Endodermal cell (in vitro differentiated cells): ENCODE results near the gene SGSM2. TPM values are rescaled to one million over a fixed set of nuclear protein-coding genes. Genes with fewer than 3 reads are reported as not detected.

ENCODE experiments used
- DNase-seq: peaks from one replicate; pipeline ENCODE4 v3.0.0-alpha.2; 2017
- H3K27ac ChIP-seq: 2 replicates; pipeline ENCODE4 v1.5.1; 2013; ENCODE audit warnings: mild to moderate bottlenecking, low read depth, low read length, moderate library complexity
- H3K27me3 ChIP-seq: 2 replicates; pipeline ENCODE4 v1.6.1; 2013; ENCODE audit warnings: mild to moderate bottlenecking, low read length, moderate library complexity; ENCODE audit not compliant: insufficient read depth, control insufficient read depth, poor library complexity, severe bottlenecking
- H3K36me3 ChIP-seq: 2 replicates; pipeline ENCODE4 v1.7.0; 2013; ENCODE audit warnings: mild to moderate bottlenecking, low read length, moderate library complexity; ENCODE audit not compliant: control insufficient read depth, insufficient read depth
- H3K4me1 ChIP-seq: one replicate; pipeline ENCODE4 v1.7.0; 2013; ENCODE audit warnings: low read length; ENCODE audit not compliant: control insufficient read depth, insufficient read depth
- H3K4me3 ChIP-seq: 2 replicates; pipeline ENCODE4 v1.5.1; 2013; ENCODE audit warnings: mild to moderate bottlenecking, low read length, moderate library complexity
- H3K9ac ChIP-seq: 2 replicates; pipeline ENCODE4 v1.6.1; 2013; ENCODE audit warnings: mild to moderate bottlenecking, low read length, moderate library complexity; ENCODE audit not compliant: poor library complexity, severe bottlenecking; ENCODE audit errors: extremely low read depth
- H3K9me3 ChIP-seq: 2 replicates; pipeline ENCODE4 v1.6.1; 2013; ENCODE audit warnings: mild to moderate bottlenecking, low read length, moderate library complexity; ENCODE audit not compliant: control insufficient read depth
- H3K27ac Mint-ChIP-seq: 2 replicates; pipeline ENCODE4 v1.8.0; 2020; ENCODE audit warnings: mixed read lengths
- H3K27me3 Mint-ChIP-seq: 2 replicates; pipeline ENCODE4 v1.8.0; 2021; ENCODE audit warnings: mild to moderate bottlenecking, mixed read lengths; ENCODE audit not compliant: insufficient read depth
- H3K36me3 Mint-ChIP-seq: 2 replicates; pipeline ENCODE4 v1.8.0; 2020; ENCODE audit warnings: low read depth, mixed read lengths
- H3K4me1 Mint-ChIP-seq: 2 replicates; pipeline ENCODE4 v1.8.0; 2020; ENCODE audit warnings: mixed read lengths
- H3K4me3 Mint-ChIP-seq: 2 replicates; pipeline ENCODE4 v1.8.0; 2020; ENCODE audit warnings: mild to moderate bottlenecking, moderate library complexity, mixed read lengths
- H3K9me3 Mint-ChIP-seq: 2 replicates; pipeline ENCODE4 v1.8.0; 2020; ENCODE audit warnings: mild to moderate bottlenecking, mixed read lengths
- WGBS, 2 experiments: methylation state at CpG; one replicate each; pipeline versions ENCODE4 v1.1.5 to v1.1.7; 2013; ENCODE audit warnings: missing lambda C conversion rate in 2 of 2, mixed read lengths in 1 of 2; ENCODE audit not compliant: insufficient coverage in 1 of 2, insufficient read length in 1 of 2; 5-methylcytosine and 5-hydroxymethylcytosine counted together
- total RNA-seq, 2 donors: library from RNA; stranded (reverse); fragmentation: NEBNext Ultra II Directional in 1 of 2; extraction: Animal tissue kit (Norgen Biotek cat#: 25700) in 1 of 2; gene quantifications; 2 replicates in 1 of 2; 3 replicates in 1 of 2; pipeline ENCODE4 v1.2.1, GENCODE V29; 2021
- TF ChIP-seq, protein P1 (sequence below): fragments of 200-600 bp; sonication (generic); conservative IDR thresholded peaks from 2 replicates; pipeline ENCODE4 v1.5.0; 2021; ENCODE audit warnings: antibody characterized with exemption, mild to moderate bottlenecking

Gene SGSM2
- total RNA-seq, 2 donors from 2014 or later: 62.5 to 77.3 TPM

- Histone ChIP-seq H3K4me1 (no peaks in the 10 kb centered on the region), H3K36me3 (peaks cover 52% of the 10 kb centered on the region), H3K9ac (no peak overlapping the region), H3K4me3 (no peak overlapping the region), H3K9me3 (no peaks in the 10 kb centered on the region), H3K27ac (no peak overlapping the region), H3K27me3 (no peaks in the 10 kb centered on the region)
- no peak for DNase-seq
- H3K27ac Mint-ChIP-seq: no peak overlapping the region
- peaks cover 58% of the 10 kb centered on the region for H3K36me3 Mint-ChIP-seq
- H3K9me3 Mint-ChIP-seq: no peaks in the 10 kb centered on the region
- no peaks in the 10 kb centered on the region for H3K4me1 Mint-ChIP-seq
- H3K27me3 Mint-ChIP-seq: no peaks in the 10 kb centered on the region
- TF ChIP-seq, protein P1, sequence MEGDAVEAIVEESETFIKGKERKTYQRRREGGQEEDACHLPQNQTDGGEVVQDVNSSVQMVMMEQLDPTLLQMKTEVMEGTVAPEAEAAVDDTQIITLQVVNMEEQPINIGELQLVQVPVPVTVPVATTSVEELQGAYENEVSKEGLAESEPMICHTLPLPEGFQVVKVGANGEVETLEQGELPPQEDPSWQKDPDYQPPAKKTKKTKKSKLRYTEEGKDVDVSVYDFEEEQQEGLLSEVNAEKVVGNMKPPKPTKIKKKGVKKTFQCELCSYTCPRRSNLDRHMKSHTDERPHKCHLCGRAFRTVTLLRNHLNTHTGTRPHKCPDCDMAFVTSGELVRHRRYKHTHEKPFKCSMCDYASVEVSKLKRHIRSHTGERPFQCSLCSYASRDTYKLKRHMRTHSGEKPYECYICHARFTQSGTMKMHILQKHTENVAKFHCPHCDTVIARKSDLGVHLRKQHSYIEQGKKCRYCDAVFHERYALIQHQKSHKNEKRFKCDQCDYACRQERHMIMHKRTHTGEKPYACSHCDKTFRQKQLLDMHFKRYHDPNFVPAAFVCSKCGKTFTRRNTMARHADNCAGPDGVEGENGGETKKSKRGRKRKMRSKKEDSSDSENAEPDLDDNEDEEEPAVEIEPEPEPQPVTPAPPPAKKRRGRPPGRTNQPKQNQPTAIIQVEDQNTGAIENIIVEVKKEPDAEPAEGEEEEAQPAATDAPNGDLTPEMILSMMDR: no peak
- WGBS, 2 experiments: 92 to 93% methylated on average over 2 to 12 of the region's 12 CpGs
- no peak overlapping the region for H3K4me3 Mint-ChIP-seq
These were observed 82.9 kb downstream of the SGSM2 start for GRCh38 chr17:2420176-2420575.

GRCh38 chr17:2421315-2422147, 84.2 kb downstream of the SGSM2 start:
- H3K4me1 ChIP-seq: no peaks in the 10 kb centered on the region
- 90 to 93% methylated on average over 25 to 27 of the region's 27 CpGs for WGBS, 2 experiments
- no peaks in the 10 kb centered on the region for H3K9me3 ChIP-seq
- no peaks in the 10 kb centered on the region for H3K9me3 Mint-ChIP-seq
- peak overlapping the region; percentile 23 for H3K27ac Mint-ChIP-seq
- no peak overlapping the region for H3K4me3 Mint-ChIP-seq
- H3K27me3 ChIP-seq: no peaks in the 10 kb centered on the region
- H3K9ac ChIP-seq: no peak overlapping the region
- TF ChIP-seq, protein P1: peak; percentile 64
- H3K36me3 ChIP-seq: peaks cover 57% of the 10 kb centered on the region
- H3K27me3 Mint-ChIP-seq: no peaks in the 10 kb centered on the region
- DNase-seq: peak; percentile 76
- H3K4me3 ChIP-seq: no peak overlapping the region
- peaks cover 68% of the 10 kb centered on the region for H3K36me3 Mint-ChIP-seq
- H3K4me1 Mint-ChIP-seq: no peaks in the 10 kb centered on the region
- no peak overlapping the region for H3K27ac ChIP-seq

GRCh38 chr17:2423271-2423670, 86.0 kb downstream of the SGSM2 start:
- TF ChIP-seq, protein P1: no peak
- Mint-ChIP-seq H3K4me3 (no peak overlapping the region), H3K4me1 (no peaks in the 10 kb centered on the region), H3K27me3 (no peaks in the 10 kb centered on the region), H3K9me3 (no peaks in the 10 kb centered on the region), H3K36me3 (peaks cover 71% of the 10 kb centered on the region), H3K27ac (no peak overlapping the region)
- DNase-seq: no peak
- Histone ChIP-seq H3K4me3 (no peak overlapping the region), H3K9ac (no peak overlapping the region), H3K27ac (no peak overlapping the region), H3K27me3 (no peaks in the 10 kb centered on the region), H3K9me3 (no peaks in the 10 kb centered on the region), H3K36me3 (peaks cover 64% of the 10 kb centered on the region), H3K4me1 (no peaks in the 10 kb centered on the region)
- 97 to 99% methylated on average over 5 to 6 of the region's 6 CpGs for WGBS, 2 experiments
